Measurements from ENCODE around the gene TRIM67.

The TRIM67 gene

DNA sequence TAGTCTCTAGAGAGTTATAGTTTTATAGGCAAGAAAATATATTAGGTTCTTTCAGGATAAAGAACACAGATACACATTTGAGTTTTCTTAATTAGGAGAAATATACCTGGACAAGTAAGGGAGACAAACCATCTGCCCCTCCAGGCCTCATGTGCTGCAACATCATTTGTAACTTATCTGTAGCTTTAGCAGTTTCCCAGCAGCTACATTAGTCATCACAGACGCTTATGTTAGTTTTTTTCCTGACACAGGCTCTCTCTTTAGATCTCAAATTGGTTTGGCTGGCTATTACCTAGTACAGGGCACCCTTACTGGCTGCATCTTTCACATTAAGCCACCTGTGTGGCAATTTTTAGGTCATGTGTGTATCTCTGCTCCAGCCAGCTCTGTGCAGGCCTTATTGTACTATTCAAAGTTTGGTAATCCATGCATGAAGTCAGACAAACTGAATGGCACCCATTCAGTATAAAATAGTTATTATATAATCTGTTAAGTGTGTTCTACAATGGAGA, 105.0 kb downstream of the TRIM67 start:
- TF ChIP-seq, protein P1, sequence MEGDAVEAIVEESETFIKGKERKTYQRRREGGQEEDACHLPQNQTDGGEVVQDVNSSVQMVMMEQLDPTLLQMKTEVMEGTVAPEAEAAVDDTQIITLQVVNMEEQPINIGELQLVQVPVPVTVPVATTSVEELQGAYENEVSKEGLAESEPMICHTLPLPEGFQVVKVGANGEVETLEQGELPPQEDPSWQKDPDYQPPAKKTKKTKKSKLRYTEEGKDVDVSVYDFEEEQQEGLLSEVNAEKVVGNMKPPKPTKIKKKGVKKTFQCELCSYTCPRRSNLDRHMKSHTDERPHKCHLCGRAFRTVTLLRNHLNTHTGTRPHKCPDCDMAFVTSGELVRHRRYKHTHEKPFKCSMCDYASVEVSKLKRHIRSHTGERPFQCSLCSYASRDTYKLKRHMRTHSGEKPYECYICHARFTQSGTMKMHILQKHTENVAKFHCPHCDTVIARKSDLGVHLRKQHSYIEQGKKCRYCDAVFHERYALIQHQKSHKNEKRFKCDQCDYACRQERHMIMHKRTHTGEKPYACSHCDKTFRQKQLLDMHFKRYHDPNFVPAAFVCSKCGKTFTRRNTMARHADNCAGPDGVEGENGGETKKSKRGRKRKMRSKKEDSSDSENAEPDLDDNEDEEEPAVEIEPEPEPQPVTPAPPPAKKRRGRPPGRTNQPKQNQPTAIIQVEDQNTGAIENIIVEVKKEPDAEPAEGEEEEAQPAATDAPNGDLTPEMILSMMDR (IDR thresholded peaks at IDR 0.05; ENCODE audit: low read depth, low read length), result no peak
- no peak for DNase-seq (ENCODE audit: low read depth, low spot score)
- in situ Hi-C loops (cut with HindIII; ENCODE audit: low sequenced_read_pairs), result no loop called here
- no peak overlapping the region for H3K4me3 ChIP-seq (ENCODE audit: low read depth, low read length)
